Neural cell (in vitro differentiated cells): Measurements from ENCODE around the gene AHCTF1. TPM values are rescaled to one million over a fixed set of nuclear protein-coding genes. Genes with fewer than 3 reads are reported as not detected.

Source experiments
- H2AFZ ChIP-seq: fragments of 200-600, 300-800 bp; sonication (generic), shearing (Covaris generic); 2 replicates; pipeline ENCODE4 v1.6.0; 2014; ENCODE audit warnings: low read depth, mild to moderate bottlenecking, antibody characterized with exemption, low read length, moderate library complexity
- H3F3A ChIP-seq: fragments of 200-600 bp; shearing (Covaris generic); 2 replicates; pipeline ENCODE4 v1.6.1; 2016; ENCODE audit warnings: mild to moderate bottlenecking, moderate library complexity, mixed read lengths, antibody characterized with exemption, low read length; ENCODE audit not compliant: insufficient read depth, poor library complexity, severe bottlenecking
- H3K27ac ChIP-seq: fragments of 200-600, 300-800 bp; sonication (generic), shearing (Covaris generic); 2 replicates; pipeline ENCODE4 v1.5.1; 2014; ENCODE audit warnings: mild to moderate bottlenecking, low read length, moderate library complexity
- H3K27me3 ChIP-seq: fragments of 300-800, 200-600 bp; sonication (generic), shearing (Covaris generic); 2 replicates; pipeline ENCODE4 v1.6.0; 2014; ENCODE audit warnings: mild to moderate bottlenecking, low read depth, low read length, moderate library complexity; ENCODE audit not compliant: insufficient read depth
- H3K36me3 ChIP-seq: fragments of 300-800, 200-600 bp; sonication (generic), shearing (Covaris generic); 2 replicates; pipeline ENCODE4 v1.5.1; 2014; ENCODE audit warnings: mild to moderate bottlenecking, antibody characterized with exemption, low read length, moderate library complexity; ENCODE audit not compliant: insufficient read depth
- H3K4me2 ChIP-seq: fragments of 300-800, 200-600 bp; sonication (generic), shearing (Covaris generic); 2 replicates; pipeline ENCODE4 v1.6.0; 2014; ENCODE audit warnings: mild to moderate bottlenecking, low read length
- H3K4me3 ChIP-seq: fragments of 300-800, 200-600 bp; sonication (generic), shearing (Covaris generic); 2 replicates; pipeline ENCODE4 v1.5.1; 2014; ENCODE audit warnings: mild to moderate bottlenecking, low read length, moderate library complexity
- H3K79me2 ChIP-seq: fragments of 200-600 bp; shearing (Covaris generic); replicated peaks from 2 replicates; pipeline ENCODE4 v1.6.0; 2014; ENCODE audit warnings: mild to moderate bottlenecking, low read length, moderate library complexity; ENCODE audit not compliant: insufficient read depth
- H3K9ac ChIP-seq: fragments of 300-800, 200-600 bp; sonication (generic), shearing (Covaris generic); 2 replicates; pipeline ENCODE4 v1.6.1; 2016; ENCODE audit warnings: mild to moderate bottlenecking, low read length, mixed read lengths
- H3K9me2 ChIP-seq: fragments of 200-600 bp; shearing (Covaris generic); 2 replicates; pipeline ENCODE4 v1.6.1; 2016; ENCODE audit warnings: mild to moderate bottlenecking, low read length, mixed read lengths; ENCODE audit not compliant: insufficient read depth
- H3K9me3 ChIP-seq: fragments of 200-600, 300-800 bp; sonication (generic), shearing (Covaris generic); 2 replicates; pipeline ENCODE4 v1.6.1; 2016; ENCODE audit warnings: mild to moderate bottlenecking, mixed run types, low read length, moderate library complexity, mixed read lengths
- H4K20me1 ChIP-seq: fragments of 200-600 bp; shearing (Covaris generic); 2 replicates; pipeline ENCODE4 v1.6.1; 2016; ENCODE audit warnings: mild to moderate bottlenecking, mixed run types; ENCODE audit not compliant: insufficient read depth
- EP300 ChIP-seq: fragments of 450-650 bp; conservative IDR thresholded peaks from 2 replicates; pipeline ENCODE4 v1.6.1; 2014; ENCODE audit warnings: antibody characterized with exemption, mild to moderate bottlenecking, moderate library complexity; ENCODE audit not compliant: poor library complexity, severe bottlenecking
- EZH2 ChIP-seq: fragments of 200-600, 300-800 bp; shearing (Covaris generic), sonication (generic); IDR thresholded peaks from 2 replicates; pipeline ENCODE4 v1.6.1; 2014; ENCODE audit warnings: antibody characterized with exemption, low read length, borderline replicate concordance, mild to moderate bottlenecking; ENCODE audit not compliant: insufficient read depth, poor library complexity, severe bottlenecking
- MXI1 ChIP-seq: fragments of 450-650 bp; conservative IDR thresholded peaks from 2 replicates; pipeline ENCODE4 v1.6.1; 2014; ENCODE audit warnings: antibody characterized with exemption, mild to moderate bottlenecking; ENCODE audit not compliant: poor library complexity, severe bottlenecking
- POLR2AphosphoS5 ChIP-seq: IDR thresholded peaks from 2 replicates; pipeline ENCODE4 v1.6.1; 2012
- RAD21 ChIP-seq: fragments of 450-650 bp; conservative IDR thresholded peaks from 2 replicates; pipeline ENCODE4 v1.6.1; 2014; ENCODE audit warnings: antibody characterized with exemption, mild to moderate bottlenecking, moderate library complexity
- SMC3 ChIP-seq: fragments of 450-650 bp; conservative IDR thresholded peaks from 2 replicates; pipeline ENCODE4 v1.6.1; 2014; ENCODE audit warnings: antibody characterized with exemption, mild to moderate bottlenecking, moderate library complexity; ENCODE audit not compliant: poor library complexity
- TAF1 ChIP-seq: IDR thresholded peaks from 2 replicates; pipeline ENCODE4 v1.6.1; 2012; ENCODE audit warnings: low read depth
- polyA plus RNA-seq: library from polyadenylated mRNA; depleted of rRNA; stranded (reverse); fragments of >200 nt; gene quantifications from 2 replicates; pipeline ENCODE4 v1.2.3, GENCODE V29; 2014
- TF ChIP-seq, protein P1 (sequence below): IDR thresholded peaks from 2 replicates; pipeline ENCODE4 v1.6.1; 2012; ENCODE audit warnings: borderline replicate concordance
- TF ChIP-seq, protein P2 (sequence below): fragments of 450-650 bp; IDR thresholded peaks from 2 replicates; pipeline ENCODE4 v1.5.1; 2014; ENCODE audit warnings: antibody characterized with exemption, mild to moderate bottlenecking, moderate library complexity; ENCODE audit not compliant: poor library complexity, severe bottlenecking

AHCTF1 gene
- polyA plus RNA-seq, 1 donor from 2014 or later = 27.1 TPM

DNA sequence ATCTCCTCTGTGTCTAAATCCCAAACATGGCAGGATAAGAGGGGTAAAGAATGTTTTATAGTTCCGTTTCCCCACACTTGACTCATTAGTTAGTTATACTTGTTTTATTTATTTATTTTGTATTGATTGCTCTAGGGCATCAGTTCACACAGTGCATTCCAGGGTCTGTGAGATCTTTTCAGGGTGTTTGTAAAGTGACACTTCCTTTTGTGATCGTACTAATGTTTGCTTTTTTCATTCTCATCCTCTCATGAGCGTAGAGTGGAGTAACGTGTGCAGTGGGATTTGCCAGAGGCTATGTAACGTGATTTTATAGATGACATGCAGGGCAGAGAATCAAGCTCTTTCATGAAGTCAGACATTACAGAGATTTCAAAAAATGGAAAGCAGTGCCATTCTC lies 104.4 kb downstream of the AHCTF1 start:
- no peaks in the 10 kb centered on the region for H3F3A ChIP-seq
- H3K9me2 ChIP-seq = no peaks in the 10 kb centered on the region
- no peak overlapping the region for H3K27ac ChIP-seq
- TF ChIP-seq, protein P1, sequence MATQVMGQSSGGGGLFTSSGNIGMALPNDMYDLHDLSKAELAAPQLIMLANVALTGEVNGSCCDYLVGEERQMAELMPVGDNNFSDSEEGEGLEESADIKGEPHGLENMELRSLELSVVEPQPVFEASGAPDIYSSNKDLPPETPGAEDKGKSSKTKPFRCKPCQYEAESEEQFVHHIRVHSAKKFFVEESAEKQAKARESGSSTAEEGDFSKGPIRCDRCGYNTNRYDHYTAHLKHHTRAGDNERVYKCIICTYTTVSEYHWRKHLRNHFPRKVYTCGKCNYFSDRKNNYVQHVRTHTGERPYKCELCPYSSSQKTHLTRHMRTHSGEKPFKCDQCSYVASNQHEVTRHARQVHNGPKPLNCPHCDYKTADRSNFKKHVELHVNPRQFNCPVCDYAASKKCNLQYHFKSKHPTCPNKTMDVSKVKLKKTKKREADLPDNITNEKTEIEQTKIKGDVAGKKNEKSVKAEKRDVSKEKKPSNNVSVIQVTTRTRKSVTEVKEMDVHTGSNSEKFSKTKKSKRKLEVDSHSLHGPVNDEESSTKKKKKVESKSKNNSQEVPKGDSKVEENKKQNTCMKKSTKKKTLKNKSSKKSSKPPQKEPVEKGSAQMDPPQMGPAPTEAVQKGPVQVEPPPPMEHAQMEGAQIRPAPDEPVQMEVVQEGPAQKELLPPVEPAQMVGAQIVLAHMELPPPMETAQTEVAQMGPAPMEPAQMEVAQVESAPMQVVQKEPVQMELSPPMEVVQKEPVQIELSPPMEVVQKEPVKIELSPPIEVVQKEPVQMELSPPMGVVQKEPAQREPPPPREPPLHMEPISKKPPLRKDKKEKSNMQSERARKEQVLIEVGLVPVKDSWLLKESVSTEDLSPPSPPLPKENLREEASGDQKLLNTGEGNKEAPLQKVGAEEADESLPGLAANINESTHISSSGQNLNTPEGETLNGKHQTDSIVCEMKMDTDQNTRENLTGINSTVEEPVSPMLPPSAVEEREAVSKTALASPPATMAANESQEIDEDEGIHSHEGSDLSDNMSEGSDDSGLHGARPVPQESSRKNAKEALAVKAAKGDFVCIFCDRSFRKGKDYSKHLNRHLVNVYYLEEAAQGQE = no peak
- TF ChIP-seq EP300 (no peak), EZH2 (no peak), MXI1 (no peak), TAF1 (no peak)
- TF ChIP-seq, protein P2, sequence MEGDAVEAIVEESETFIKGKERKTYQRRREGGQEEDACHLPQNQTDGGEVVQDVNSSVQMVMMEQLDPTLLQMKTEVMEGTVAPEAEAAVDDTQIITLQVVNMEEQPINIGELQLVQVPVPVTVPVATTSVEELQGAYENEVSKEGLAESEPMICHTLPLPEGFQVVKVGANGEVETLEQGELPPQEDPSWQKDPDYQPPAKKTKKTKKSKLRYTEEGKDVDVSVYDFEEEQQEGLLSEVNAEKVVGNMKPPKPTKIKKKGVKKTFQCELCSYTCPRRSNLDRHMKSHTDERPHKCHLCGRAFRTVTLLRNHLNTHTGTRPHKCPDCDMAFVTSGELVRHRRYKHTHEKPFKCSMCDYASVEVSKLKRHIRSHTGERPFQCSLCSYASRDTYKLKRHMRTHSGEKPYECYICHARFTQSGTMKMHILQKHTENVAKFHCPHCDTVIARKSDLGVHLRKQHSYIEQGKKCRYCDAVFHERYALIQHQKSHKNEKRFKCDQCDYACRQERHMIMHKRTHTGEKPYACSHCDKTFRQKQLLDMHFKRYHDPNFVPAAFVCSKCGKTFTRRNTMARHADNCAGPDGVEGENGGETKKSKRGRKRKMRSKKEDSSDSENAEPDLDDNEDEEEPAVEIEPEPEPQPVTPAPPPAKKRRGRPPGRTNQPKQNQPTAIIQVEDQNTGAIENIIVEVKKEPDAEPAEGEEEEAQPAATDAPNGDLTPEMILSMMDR = no peak
- H4K20me1 ChIP-seq = no peaks in the 10 kb centered on the region
- H3K36me3 ChIP-seq = no peaks in the 10 kb centered on the region
- H3K27me3 ChIP-seq = no peaks in the 10 kb centered on the region
- no peak overlapping the region for H3K4me3 ChIP-seq
- H3K9me3 ChIP-seq = peaks cover 9% of the 10 kb centered on the region
- no peak overlapping the region for H3K4me2 ChIP-seq
- H3K9ac ChIP-seq = no peak overlapping the region
- H2AFZ ChIP-seq = no peak overlapping the region
- H3K79me2 ChIP-seq = no peaks in the 10 kb centered on the region

DNA sequence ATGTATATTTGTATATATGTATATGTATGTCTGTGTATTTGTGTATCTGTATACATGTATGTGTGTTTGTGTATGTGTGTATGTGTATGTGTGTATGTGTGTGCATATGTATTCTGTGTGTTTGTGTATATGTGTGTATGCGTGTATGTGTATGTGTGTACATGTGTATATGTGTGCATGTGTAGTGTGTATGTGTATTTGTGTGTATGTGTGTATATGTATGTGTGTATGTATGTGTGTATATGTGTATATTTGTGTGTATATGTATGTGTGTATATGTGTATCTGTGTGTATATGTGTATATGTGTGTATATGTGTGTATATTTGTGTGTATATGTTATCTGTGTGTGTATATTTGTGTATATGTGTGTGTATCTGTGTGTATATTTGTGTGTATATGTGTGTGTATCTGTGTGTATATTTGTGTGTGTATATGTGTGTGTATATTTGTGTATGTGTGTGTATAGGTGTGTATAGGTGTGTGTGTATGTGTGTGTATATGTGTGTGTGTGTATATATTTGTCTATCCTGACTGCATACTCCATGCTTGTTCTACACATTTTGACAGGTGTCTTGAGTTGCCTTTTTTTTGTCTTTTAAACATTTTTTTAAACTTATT lies 106.1 kb downstream of the AHCTF1 start:
- no peak overlapping the region for H3K4me3 ChIP-seq
- H3F3A ChIP-seq = no peaks in the 10 kb centered on the region
- no peak overlapping the region for H3K27ac ChIP-seq
- TF ChIP-seq, protein P1 = no peak
- TF ChIP-seq POLR2AphosphoS5 (no peak), MXI1 (no peak), EP300 (no peak), EZH2 (no peak), RAD21 (no peak), TAF1 (no peak), SMC3 (no peak)
- TF ChIP-seq, protein P2 = no peak
- no peak overlapping the region for H3K4me2 ChIP-seq
- no peaks in the 10 kb centered on the region for H3K79me2 ChIP-seq
- H2AFZ ChIP-seq = no peak overlapping the region
- H3K9me3 ChIP-seq = peaks cover 9% of the 10 kb centered on the region
- no peaks in the 10 kb centered on the region for H3K36me3 ChIP-seq
- H3K27me3 ChIP-seq = no peaks in the 10 kb centered on the region
- no peaks in the 10 kb centered on the region for H3K9me2 ChIP-seq
- H3K9ac ChIP-seq = no peak overlapping the region
- H4K20me1 ChIP-seq = no peaks in the 10 kb centered on the region
